ENCODE measurements around the gene VPS13D. TPM values are rescaled to one million over a fixed set of nuclear protein-coding genes. Genes with fewer than 3 reads are reported as not detected.

VPS13D gene, protein sequence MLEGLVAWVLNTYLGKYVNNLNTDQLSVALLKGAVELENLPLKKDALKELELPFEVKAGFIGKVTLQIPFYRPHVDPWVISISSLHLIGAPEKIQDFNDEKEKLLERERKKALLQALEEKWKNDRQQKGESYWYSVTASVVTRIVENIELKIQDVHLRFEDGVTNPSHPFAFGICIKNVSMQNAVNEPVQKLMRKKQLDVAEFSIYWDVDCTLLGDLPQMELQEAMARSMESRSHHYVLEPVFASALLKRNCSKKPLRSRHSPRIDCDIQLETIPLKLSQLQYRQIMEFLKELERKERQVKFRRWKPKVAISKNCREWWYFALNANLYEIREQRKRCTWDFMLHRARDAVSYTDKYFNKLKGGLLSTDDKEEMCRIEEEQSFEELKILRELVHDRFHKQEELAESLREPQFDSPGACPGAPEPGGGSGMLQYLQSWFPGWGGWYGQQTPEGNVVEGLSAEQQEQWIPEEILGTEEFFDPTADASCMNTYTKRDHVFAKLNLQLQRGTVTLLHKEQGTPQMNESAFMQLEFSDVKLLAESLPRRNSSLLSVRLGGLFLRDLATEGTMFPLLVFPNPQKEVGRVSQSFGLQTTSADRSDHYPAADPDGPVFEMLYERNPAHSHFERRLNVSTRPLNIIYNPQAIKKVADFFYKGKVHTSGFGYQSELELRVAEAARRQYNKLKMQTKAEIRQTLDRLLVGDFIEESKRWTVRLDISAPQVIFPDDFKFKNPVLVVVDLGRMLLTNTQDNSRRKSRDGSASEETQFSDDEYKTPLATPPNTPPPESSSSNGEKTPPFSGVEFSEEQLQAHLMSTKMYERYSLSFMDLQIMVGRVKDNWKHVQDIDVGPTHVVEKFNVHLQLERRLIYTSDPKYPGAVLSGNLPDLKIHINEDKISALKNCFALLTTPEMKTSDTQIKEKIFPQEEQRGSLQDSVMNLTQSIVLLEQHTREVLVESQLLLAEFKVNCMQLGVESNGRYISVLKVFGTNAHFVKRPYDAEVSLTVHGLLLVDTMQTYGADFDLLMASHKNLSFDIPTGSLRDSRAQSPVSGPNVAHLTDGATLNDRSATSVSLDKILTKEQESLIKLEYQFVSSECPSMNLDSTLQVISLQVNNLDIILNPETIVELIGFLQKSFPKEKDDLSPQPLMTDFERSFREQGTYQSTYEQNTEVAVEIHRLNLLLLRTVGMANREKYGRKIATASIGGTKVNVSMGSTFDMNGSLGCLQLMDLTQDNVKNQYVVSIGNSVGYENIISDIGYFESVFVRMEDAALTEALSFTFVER (N-terminal part only)
- 68.2 TPM for total RNA-seq
- long read RNA-seq, partial matches to known transcripts, result 29 of 62 reads
- long read RNA-seq, other reads (novel, unspliced or antisense), result 30 of 62 reads

DNA sequence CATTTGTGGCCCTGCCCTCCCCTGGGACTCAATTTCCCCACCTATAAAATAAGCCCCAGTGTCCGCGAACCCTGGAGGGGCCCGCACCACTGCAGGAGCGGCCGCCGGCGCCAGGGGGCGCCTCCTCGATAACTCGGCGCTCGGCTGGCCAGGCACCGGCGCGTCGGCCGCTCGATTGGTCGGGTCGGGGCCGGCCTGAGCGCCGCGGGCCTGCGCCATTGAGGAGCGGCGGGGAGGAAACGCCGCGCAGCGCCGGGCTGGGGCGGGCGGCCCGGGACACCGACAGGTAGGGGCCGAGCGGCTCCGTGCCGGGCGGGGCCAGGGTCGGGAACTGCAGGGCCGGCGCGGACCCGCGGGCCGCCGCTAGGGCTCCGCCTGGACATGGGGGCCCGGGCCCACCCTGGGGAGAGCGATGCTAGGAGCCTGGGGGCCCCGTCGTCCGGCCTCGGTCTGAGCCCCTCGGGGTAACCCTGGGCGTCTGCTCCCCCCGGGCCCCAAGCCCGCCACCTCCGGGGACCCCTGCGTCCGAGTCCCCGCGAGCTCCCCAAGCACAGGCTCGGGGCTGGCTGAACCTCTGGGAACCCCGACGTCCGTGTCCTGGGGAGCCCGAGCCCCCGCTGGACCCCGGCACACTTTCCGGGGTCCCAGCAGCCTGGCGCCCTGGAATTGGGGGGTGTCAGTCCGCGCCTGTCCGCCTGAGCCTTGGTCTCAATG lies at the start of gene VPS13D:
TSS of gene VPS13D (plus strand) at position 196 of the 714 bp plus-strand sequence. CDS start 4,237 bp downstream, outside the sequence.
- DNase-seq (ENCODE audit: low spot score), result peak; percentile 93
- intact Hi-C loops (cut with DNase I), result no loop called here

DNA sequence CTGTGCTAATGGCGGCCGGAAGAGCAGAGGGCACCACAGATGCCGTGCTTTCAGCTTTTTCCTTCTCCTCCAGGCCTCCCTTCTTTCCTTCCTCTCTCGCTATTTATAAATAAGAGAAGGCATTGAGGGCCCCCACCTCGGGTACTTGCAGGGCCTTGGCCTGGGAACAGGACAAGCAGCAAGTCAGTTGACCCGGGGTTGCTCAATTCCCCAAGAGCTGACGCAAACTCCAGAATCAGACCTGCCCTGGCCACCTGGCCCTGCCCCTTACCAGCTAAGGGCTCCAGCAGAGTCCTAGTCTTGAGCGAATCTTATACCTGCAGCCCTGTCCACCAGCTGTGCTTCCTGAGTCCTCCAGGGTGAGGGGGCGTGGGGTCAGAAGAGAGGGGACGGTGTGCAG lies 49.5 kb upstream of the VPS13D start:
- peak; percentile 96 for DNase-seq (ENCODE audit: low spot score)
- intact Hi-C loops (cut with DNase I), result no loop called here

DNA sequence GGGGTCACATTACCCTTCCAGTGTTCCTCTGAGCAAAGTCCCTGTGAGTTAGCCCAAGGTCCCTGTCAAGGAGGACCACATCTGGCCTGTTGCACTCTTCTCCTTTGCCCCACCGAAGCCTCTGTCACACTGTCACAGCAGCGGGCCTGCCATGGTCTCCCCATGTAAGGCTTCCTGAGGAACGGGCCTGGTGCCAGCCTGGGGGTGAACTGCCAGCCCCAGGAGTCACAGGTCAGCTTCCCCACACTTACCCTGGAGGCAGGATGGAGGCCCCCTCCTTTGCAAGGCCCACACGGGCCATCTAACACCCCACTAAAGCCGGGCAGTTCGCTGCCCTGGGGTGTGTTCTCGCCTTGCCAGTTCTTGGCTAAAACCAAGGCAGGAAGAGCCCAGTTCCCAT lies 48.9 kb upstream of the VPS13D start:
- DNase-seq (ENCODE audit: low spot score), result no peak

DNA sequence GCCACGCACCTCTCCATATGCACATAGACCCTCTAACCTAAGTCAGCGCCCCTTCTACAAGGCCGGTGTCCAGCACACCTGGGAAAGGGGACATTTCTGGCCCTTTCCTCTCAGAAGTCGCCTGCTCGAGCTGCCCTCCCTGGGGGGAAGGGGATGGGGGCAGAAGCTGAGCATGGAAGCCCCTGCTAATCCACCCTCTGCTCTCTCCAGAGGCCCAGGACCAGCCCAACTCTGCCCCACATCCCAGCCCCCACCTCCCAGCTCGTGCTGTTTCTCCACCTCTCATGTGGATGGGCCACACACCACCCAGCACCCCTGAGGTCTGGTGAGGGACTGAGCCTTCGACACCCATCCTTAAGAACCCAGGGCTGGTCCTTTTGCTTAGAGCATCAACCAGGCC lies 48.3 kb upstream of the VPS13D start:
- no peak for DNase-seq (ENCODE audit: low spot score)
- intact Hi-C loops (cut with DNase I), result no loop called here

More for the DNA sequence above, 48.9 kb upstream of the VPS13D start:
- intact Hi-C loops (cut with DNase I), result no loop called here

DNA sequence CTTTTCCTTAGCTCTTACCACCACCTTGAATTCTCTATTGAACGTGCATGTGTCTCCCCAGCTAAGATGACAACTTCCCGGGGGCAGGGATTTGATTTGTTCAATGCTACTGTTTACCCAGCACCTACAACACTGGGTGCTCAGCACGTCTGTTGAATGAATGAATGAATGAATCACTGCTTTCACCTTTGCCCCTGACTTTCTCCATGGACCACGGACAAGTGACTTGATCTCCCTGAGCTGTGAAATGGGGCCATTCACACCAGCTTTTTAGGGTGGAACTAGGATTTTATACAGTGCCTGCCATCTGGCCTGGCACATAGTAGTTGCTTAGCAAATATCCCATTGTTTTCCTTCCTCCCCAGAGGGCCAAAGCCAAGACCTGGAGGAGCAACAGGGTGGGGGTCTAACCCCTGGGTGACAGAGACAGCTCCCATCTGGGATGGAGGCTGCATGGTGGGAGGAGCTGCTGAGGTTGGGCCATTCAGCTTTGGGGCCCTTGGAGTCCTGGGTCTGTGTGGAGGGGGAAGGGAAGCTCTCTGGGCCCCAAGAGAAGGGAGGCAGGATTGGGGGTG lies 47.3 kb upstream of the VPS13D start:
- DNase-seq (ENCODE audit: low spot score), result no peak
- intact Hi-C loops (cut with DNase I), result no loop called here

DNA sequence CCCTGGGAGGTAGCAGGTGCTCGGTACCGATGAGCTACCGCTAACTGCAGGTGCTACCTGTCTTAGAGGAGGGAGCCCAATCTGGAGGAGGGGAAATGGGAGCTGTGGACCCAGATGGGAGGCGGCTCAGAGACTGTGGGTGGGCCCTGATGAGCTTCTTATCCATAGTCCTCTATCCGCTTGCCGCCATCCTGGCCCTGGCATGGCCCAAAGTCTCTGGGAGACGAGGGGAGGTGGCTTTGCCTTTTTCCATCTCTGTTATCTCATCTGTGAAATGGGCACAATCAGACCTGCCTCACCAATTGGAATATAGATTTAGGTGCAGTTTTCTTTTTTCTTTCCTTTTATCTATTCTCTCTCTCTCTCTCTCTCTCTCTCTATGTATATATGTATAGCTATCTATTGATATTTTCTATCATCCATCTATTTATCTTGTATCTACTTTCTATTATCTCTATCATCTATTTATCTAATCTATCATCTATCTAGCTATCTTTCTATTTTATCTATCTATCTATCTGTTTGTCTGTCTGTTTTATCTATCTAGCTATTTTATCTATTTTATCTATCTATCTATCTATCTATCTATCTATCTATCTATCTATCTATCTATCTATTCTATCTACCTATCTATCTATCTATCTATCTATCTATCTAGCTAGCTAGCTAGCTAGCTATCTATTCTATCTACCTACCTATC lies 46.6 kb upstream of the VPS13D start:
- intact Hi-C loops (cut with DNase I), result no loop called here
- DNase-seq (ENCODE audit: low spot score), result no peak

DNA sequence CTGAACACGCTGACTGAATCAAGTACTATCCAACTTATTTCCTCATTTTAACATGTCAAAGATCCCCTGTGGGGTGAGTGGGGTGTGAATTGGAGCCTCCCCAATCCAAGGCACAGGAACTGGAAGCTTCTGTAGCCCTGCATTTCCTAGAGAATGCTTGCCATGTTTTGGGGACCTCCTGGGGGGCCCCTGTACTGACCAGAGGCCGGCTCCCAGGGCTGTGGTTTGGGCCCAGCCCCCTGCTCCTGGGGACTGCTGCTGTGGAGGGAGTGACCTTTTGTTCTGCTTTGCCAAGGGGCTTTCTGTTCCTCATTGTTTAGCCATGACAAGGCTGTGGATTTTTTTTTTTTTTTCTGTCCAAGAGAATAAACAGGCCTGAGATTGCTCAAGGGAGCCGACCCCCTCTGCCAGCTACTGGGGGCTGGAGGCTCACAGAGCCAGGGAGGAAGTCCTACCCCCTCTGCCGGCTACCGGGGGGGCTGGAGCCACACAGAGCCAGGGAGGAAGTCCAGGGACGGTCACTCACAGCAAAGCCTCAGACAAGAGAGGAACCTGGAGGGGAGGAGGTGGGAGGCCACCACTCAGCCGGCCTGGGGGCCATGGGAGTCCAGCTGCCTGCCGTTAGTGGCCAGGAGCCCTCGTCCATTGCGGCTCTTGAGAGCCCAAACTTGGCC lies 45.7 kb upstream of the VPS13D start:
- intact Hi-C loops (cut with DNase I), result no loop called here
- peak; percentile 91 for DNase-seq (ENCODE audit: low spot score)

DNA sequence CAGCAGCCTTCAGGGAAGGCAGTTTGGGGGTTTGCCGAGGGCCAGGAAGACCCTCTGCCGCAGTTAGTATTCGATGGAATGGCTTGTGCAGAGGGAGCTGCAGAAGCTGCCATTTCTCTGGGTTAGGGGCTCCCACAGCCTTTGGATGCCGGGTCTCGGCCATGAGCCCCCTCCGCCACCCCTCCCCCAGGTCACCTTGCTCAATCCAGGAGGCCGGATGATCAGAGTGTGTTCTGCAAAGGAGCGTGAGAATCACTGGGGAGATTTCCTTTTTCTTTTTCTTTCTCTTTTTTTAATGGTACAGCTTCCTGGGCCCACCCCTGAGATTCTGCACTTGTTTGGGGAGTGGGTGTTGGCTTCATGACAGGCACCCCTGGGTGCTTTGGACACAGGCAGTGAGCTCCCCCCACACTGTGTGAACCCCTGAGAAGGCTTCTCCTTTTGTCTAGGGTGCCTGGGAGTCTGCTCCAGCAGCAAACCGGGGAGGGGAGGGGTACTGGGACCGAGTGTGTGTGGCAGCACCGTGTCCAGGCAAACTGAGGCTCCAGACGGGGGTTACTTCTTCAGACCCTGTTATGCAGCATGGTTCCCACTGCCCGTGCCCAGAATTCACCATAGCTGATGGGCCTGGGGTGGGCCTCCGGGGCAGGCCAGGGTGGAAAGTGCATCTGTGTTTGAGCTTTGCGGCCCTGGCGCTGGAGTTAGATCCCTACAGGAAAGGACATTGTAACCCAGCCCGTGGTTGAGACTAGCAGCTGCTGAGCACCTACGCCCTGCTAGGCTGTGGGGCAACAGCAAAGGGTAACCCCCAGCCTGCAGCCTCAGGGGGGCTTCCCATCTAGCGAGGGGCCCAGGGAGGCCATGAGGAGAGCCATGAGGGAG lies 44.6 kb upstream of the VPS13D start:
- no peak for DNase-seq (ENCODE audit: low spot score)
- intact Hi-C loops (cut with DNase I), result no loop called here

DNA sequence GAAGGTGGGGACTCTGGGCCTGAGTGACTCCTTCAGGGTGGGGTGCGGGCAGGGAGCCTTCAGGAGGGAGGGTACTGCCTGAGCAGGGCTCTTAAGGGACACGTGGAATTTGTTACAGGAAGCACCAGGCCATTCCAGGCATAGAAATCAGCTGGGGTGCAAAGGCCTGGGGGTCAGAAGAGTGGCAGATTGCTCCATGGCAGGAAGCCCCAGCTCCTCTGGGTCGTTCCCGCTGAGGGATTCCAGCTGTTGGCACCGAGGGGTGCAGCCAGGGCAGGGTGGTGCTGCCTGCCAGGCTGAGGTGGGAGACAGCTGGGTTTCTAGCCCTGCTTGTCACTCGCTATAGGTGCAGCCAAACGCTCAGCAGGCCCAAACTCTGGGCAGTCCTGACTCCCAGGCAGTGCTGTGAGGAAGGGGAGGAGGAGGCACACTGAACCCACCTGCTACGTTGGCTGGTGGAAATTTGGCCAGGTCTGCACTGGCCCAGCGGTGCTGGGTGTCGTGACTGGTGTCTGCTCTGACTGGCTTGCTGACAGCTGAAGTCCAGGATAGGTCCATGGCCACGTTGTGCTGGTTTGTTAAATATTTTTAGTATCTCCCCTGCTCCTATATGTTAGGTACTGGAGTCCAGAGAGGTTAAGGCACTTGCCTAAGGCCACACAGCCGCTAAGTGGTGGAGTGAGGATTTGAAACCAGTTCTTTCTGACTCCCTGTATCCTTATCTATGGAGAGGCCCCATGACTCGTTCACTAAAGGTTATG lies 43.7 kb upstream of the VPS13D start:
- no peak for DNase-seq (ENCODE audit: low spot score)
- intact Hi-C loops (cut with DNase I), result no loop called here

DNA sequence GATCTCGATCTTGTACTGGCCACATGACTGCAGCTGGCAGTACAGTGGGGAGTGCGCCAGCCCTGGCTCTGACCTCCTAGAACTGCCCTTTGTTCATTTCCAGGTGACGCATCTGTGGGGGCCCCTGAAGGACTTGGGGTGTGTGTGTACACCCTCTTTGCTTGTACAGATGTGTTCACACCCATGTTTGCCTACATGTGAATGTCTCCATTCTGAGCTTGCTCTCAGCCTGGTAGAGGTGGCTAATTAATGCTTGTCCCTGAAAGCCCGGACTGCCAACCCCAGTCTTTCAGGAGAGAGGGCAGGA lies 43.2 kb upstream of the VPS13D start:
- no peak for DNase-seq (ENCODE audit: low spot score)
- intact Hi-C loops (cut with DNase I), result no loop called here

DNA sequence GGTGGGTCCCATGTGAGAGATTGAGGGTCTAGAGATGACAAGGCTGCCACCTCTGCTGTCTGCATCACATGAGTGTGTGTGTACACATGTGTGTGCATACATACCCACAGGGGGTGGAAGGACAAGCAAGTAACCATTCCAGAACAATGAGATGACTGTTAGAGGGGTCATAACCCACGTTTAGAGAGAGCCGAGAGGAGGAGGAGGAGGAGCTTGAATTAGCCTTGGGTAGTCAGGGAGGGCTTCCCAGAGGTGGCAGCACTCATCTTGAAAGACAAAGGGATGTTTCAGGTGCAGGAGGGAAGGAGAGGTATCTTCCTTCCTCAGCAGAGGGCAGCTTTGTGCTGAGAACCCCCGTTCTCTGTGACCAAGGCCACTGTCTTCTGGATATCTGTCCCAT lies 41.7 kb upstream of the VPS13D start:
- intact Hi-C loops (cut with DNase I), result no loop called here
- no peak for DNase-seq (ENCODE audit: low spot score)

DNA sequence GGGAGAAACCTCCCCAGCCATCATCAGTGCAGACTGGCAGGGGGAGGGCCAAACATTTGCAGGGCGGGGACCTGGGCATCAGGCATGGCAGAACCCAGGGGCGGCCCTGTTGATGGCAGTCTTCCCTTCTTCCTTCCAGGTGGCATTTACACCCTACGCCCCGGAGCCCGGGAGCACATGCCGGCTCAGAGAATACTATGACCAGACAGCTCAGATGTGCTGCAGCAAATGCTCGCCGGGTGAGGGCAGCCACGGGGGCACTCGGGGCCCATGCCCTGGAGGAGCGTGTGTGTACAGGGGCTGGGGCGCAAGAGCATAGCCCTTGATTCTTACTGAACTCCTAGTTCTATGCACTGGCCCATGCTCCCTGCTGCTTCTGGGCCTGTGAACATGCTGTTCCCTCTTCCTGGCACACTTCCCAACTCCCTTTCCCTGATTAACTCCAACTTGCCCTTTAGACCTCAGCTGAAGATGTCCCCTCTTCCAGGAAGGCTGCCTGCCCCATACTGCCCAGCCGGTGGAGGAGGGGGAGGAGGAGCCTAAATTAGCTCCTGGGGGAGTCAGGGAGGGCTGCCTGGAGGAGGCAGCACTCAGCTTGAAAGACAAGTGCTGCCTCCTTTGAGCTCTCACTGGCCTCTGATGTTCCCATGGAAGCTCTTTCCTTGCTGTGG lies 41.0 kb upstream of the VPS13D start:
- intact Hi-C loops (cut with DNase I), result no loop called here

DNA sequence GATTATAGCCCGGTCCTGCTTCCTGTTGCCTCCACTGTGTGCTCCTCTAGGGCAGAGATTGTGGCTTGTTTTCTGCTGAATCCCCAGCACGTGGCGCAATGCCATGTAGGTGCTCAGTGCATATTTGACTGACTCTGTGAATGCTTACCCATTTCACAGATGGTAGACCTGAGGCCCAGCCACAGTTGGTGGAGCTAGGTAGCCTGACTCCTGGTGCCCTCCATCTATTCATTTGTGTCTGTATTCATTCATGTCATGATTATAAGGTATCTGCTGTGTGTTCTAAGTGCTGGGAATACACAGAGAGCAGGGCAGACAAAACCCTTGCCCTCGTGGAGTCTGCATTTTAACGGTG lies 40.5 kb upstream of the VPS13D start:
- intact Hi-C loops (cut with DNase I), result no loop called here
- DNase-seq (ENCODE audit: low spot score), result no peak

More for the DNA sequence above, 41.0 kb upstream of the VPS13D start:
- DNase-seq (ENCODE audit: low spot score), result no peak

DNA sequence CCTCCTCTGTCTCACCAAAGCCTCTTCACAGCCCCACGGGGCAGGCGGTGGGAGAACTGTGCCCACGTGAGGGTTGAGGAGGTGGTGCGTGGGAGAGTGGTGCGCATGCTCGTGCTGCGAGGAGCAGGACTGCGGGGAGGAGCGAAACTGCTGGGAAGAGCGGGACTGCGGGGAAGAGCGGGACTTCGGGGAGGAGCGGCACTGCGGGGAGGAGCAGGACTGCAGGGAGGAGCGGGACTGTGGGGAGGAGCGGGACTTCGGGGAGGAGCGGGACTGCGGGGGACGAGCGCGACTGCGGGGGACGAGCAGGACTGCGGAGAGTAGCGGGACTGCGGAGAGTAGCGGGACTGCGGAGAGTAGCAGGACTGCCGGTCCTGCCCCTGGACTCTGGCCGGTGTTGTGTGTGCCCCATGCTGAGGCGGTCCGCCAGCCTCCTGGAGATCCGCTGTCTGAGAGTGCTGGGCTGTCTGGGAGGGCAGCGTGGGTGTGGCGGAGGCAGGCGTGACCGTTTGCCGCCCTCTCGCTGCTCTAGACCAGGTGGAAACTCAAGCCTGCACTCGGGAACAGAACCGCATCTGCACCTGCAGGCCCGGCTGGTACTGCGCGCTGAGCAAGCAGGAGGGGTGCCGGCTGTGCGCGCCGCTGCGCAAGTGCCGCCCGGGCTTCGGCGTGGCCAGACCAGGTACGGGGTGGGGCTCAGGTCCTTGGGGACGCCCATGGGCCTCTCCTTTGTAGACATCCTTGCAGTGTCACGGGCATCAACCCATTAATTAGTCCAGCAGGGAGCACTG lies 38.4 kb upstream of the VPS13D start:
- intact Hi-C loops (cut with DNase I), result no loop called here
- DNase-seq (ENCODE audit: low spot score), result no peak

DNA sequence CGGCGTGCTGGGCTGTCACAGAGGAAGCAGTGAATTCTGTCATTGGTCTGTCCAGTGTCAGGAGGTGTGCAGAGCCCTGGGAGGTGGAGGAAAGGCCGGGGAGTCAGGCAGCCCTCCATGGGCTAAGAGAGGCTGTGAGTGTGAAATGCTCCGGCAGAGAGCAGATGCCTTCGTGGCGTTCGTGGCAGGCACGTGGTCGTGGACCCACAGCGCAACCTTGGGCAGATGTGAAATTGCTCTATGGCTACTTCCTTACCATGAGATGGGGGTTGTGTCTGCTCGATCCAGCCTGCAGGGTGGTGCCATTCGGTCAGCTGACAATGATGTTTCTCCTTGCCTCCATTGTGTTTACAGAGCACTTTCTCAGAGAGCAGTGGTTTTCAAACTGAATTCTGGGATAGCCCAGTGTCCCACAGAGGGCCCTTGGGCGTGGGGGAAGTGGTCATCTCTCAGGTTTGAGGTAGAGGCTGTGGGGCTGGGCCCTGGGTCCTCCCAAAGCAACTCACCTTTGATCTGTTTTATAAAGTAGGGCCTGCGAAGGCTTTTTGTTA lies 35.1 kb upstream of the VPS13D start:
- no peak for DNase-seq (ENCODE audit: low spot score)
- intact Hi-C loops (cut with DNase I), result no loop called here
